COLO829 (cell line): ENCODE measurements around the gene PMM2.

Experiments used
- DNase-seq: peaks from one replicate; pipeline ENCODE4 v3.0.0; 2012; ENCODE audit warnings: low spot score

PMM2 gene

DNA sequence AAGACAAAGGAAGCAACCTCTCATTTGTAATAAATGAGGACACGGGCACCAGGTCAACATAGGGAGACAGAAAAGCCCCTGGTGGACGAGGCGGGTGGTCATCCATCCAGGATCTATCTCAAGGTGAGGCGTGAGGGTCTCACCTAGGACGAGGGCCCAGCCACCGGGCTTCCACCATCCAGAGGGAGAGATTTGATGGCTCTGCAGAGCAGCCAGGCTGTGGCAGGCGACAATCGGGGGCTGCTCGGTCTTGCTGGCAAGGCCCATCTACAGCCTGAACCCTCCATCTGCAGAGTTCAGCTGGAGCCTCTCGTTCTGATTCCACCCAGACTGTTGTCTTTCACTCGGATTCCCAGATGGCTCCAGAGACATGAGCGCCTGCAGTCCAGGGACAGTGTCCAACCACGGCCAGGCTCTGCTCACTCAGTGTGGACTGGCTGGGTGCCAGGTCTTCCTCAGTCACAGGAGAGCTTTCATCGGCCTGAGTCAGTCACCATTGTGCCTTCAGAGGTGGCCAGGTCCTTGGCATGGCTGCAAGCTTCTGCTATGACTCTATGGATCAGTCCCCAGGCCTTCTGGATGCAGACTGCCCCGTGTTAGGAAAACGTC is 90.4 kb downstream of the PMM2 start:
- no peak for DNase-seq

DNA sequence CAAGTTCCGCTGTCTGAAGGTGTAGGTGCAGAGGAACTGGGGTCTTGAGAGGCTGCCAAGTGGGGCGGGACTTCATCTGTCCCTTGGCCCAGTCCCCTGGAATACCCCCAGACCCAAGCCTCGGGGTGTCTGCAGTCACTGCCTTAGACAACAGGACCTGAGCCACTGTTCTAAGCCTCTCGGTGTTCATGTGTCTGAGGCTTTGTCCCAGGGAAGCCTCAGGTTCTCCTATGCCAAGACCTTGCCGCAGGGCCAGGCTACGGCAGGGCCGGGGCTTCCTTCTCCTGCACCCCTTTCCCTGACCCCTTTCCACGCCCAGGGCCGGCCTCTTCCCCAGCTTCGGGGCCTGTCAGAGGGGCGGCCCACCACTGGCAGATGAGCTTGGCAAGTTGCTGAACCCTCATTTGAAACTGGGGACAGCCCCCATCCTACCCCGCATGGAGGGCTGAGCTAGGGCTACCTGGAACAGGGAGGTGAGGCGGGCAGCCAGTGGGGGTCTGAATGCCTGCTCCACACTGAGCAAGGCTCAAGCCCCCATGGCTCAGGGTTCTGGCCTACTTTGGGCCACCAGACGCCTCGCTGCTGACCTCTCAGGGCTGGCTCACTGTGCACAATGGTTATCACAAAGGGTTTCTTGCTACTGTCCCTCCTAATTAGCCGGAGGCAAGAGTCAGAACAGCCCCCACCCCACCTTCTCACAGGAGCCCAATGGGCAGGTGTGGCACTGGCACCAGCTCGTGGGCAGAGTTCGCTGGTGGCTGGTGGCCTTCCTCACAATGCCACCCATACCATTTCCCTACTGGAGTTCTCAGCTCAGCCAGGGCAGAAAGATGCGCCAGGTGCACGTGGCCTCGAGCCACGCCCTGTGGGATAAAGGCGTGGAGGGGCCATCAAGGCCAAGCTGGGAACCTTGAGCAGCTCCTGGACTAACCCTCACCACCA is 91.6 kb downstream of the PMM2 start:
- no peak for DNase-seq

DNA sequence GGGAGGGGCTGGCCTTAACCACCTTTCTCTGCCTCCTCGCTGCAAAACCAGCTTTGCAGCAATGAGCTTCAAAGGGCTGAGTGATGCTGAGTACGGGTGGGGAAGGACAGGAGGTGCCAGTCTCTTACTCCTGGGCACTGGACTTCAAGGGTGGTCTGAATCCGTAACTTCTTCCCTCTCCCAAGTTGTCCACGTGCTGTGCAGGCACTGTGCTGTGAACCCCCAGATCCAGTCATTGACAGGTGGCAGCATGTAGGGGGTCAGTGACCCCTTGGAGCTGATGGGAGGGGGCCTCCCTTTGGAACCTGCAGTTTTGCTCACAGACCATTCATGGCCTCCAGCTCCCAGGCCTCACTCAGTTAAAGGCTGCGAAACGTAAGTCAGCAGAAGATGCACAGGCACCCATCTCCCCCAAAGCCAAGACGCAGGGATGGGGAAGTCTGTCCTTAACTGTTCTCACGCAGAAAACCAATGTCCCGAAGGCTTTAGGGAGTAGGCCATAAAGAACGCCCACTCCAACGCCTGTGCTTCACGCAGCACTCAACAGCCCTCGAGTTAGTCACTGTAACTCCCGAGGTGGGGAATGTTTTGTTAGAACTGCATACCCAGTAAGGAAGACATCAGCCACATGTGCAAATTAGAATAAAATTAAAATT is 92.4 kb downstream of the PMM2 start:
- DNase-seq, result no peak

DNA sequence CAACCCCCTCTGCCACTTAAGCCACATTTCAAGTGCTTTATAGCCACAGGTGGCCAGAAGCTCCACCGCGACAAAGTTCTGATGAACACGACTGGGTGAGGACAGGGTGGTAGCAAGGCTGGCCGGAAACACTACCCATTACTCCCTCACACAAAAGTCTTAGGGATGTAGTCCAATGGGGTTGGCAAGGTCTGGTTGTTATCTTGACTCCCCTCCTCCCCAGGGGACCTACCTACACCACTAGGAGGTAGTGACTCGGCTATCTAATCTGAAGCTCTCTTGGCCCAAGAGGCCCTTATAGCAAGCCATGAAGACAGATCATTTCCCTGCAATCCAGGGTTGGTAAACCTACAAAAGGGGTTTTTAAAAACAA is 92.9 kb downstream of the PMM2 start:
- no peak for DNase-seq

DNA sequence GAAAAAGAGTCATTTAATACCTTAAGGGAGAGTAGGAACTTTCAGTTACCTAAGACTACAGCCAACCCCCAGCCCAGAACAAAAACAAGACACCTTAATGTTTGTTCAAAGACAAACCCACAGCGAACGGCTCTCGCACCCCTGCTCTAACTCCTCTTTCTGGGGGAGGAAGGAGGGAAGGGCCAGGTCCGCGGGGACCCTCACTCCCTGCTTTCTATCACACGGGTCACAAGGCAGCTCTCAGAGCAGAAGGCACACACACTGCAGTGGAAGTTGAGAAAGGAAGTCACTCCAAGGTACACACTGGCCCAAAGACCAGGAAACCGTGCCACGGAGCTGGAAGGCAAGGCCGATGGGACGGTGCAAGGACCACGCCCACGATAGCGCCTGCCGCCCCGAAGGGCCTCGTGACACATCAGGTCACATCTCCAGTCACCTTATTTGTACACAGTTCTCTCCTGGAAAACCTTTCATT is 94.5 kb downstream of the PMM2 start:
- no peak for DNase-seq

DNA sequence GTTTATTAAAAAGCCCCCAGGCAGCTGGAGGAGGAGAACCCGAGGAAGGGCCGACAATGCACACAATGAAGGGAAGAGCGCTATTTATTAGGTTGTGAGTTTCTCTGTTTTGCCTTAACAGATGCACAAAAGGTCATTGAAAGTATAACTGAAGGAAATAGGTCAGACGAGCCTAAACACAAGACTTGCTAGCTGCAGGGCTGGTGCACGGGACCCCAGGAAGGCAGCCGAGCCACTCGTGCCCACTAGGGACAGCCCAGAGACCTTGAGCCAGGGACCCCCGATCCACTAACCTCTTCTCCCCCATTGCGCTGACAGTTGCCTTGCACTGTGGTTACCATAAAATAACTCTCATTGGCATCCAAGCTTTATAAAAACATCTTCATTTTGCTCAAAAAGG is 95.8 kb downstream of the PMM2 start:
- no peak for DNase-seq

DNA sequence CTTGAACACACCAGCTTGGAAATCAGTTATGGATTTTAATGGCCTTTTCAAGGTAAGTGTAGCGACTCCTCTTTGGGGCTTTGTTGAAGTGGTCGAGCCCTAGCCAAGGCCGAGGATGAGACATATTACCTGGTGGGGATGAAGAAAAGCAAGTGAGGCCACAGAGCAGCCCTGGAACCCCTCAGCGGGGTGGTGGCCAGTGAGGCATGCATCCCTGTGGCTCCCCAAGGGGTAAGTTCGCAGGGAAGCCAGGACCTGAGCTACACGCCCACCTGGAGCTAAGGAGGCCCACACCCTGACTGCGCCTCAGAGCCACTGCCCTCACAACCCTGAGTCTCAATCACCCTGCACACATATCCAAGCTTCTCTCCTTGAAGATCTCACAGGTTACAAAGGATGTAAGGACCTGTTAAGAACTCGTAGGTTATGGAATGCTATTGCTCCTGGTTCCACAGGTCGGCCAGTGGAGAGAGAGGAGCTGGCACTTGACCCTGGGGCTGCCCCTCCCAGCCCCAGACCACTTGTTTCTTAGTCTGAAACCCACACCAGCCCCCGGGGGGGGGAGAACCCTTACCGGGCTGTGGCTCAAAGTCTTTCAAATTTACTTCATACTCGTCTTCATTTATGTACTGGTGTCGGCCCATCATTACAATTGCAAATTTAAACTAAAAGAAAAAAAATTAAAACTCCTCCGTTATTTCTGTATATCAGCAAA is 96.5 kb downstream of the PMM2 start:
- DNase-seq, result no peak

DNA sequence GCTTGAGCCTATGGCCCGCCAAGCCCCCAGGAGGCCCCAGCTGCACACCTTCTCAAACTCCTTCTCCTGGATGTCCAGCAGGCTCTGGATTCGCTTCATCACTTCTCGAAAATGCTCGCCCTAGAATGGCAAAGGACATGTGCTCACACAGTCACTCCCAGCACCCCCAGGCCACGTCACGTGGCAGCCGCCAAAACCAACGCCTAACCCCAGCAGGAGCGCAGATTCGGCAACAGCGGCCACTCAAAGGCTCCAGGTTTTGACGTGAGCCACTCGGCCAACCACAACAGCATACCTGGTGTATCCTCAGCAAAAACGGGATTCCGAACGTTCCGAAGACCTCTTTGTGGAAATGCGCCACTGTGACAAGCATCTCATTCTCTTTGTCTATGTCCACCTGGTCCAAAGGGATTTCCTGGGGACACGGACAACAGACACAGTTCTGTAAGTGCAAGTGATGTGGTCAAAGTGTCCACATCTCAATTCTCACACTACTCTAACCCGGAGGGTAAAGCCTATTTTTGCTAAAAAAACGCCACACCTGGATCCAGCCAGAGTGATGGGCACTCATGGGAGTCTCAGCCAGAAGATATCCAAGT is 97.2 kb downstream of the PMM2 start:
- no peak for DNase-seq

DNA sequence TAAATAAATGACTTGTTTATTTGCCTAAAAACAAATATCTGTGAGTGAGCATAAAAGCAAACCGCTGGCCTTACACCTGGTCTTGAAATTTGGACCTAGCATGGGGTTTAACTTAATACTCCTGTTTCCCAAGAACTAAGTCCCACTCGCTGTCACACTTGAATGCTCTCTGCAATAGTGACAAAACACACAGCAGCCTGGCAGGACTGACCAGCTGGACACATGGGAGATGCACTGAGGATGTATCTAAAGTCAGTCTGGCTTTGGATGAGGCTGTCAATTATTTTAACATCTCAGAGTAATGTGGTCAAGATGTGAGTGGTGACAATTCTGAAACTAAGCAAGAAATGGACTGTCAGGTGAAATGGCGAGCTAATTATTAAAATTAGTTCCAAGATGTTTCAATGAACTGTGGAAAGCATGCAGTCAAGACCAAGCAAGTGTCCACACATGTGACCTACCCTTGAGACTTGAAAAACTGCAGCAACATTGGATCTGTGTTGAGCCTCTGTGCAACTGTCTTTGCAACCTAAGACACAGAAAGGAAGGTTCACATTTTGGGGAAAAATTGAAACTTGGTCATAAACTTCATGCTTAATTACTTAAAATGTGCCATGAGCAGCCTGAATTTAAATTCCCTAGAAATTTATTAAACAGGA is 101.2 kb downstream of the PMM2 start:
- no peak for DNase-seq
